NCI-H526 (cell line): Measurements from ENCODE around the gene OR7A5.
"Not testable (repeated sequence)": the region's sequence is repeated elsewhere in the genome, so short reads cannot be mapped to it uniquely, and the experiment has no call there.

Experiments
- DNase-seq, 2 experiments: peaks; one replicate each; lab custom pipeline; 2025; lab: John Stamatoyannopoulos, UW

The OR7A5 gene

GRCh38 chr19:14784730-14785101, 50.3 kb downstream of the OR7A5 start:
- not testable (repeated sequence) for DNase-seq

- DNase-seq, result not testable (repeated sequence)
Measured at GRCh38 chr19:14783410-14783998, 51.5 kb downstream of the OR7A5 start.

- DNase-seq, result no peak
Measured at GRCh38 chr19:14782626-14783409, 52.2 kb downstream of the OR7A5 start.

GRCh38 chr19:14781713-14782536, 53.1 kb downstream of the OR7A5 start:
- not testable (repeated sequence) for DNase-seq

- not testable (repeated sequence) for DNase-seq
Measured at GRCh38 chr19:14780622-14781225, 54.3 kb downstream of the OR7A5 start.

GRCh38 chr19:14779151-14779550, 55.8 kb downstream of the OR7A5 start:
- DNase-seq, result no peak

- DNase-seq, result not testable (repeated sequence)
Measured at GRCh38 chr19:14778110-14778845, 56.7 kb downstream of the OR7A5 start, which contains the start of gene ADGRE2. Gene ADGRE2, minus strand, starts transcription at chr19:14778560. Its CDS starts 1,804 bp downstream, at chr19:14776756.

- DNase-seq, result not testable (repeated sequence)
Measured at GRCh38 chr19:14777645-14778044, 57.3 kb downstream of the OR7A5 start.
